SKM-1 (cell line): ENCODE measurements around the gene ZKSCAN3.
A peak's percentile ranks its signal among the peaks of the same experiment; 100 is the strongest.
"Not testable (repeated sequence)": the region's sequence is repeated elsewhere in the genome, so short reads cannot be mapped to it uniquely, and the experiment has no call there.

Experiments used
- DNase-seq: peaks from one replicate; lab custom pipeline; 2025; ENCODE audit not compliant: unreplicated experiment; lab: John Stamatoyannopoulos, UW

The ZKSCAN3 gene

DNA sequence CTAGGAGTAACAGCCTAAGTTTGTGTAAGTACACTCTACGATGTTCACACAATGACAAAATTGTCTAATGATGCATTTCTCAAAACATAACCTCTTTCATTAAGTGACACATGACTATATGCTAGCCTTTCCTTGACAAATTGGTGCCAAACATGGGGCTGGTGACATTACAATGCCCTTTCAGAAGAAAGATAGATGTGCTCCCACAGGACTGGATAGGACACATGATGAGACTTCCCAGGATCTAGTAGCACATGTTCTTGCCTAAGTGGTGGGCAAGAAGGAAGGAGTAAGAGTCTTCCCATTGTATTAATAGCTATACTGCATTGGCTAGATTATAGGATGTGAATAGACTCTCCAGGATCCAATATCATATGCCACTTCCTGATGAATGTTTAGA is 21.5 kb downstream of the ZKSCAN3 start:
- no peak for DNase-seq

DNA sequence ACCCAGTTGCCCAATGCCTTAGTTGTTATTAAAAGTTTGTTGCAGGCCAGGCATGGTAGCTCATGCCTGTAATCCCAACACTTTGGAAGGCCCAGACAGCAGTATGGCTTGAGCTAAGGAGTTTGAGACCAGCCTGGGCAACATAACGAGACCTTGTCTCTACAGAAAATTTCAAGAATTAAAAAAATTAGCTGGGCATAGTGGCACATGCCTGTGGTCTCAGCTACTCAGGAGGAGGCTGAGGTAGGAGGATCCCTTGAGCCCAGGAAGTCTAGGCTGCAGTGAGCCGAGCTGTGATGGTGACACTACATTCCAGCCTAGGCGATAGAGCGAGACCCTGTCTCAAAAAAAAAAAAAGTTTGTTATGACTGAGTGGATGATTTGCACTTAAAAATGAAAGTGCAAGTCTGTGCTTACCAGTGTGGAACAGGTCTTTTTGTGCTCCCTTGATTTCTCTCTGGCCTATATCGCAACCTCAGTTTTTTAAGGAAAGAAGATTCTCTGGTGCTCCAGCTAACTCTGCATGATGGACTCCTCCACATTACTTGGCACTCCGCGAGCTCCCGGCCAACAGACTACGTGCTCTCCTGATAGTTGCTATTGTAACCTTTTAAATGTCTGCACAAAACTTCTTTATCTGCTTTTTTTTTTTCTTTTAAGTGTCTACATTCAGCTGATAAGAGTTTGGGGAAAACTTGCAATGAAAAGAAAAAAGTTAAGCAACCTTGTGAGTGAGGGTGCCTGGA is 22.1 kb downstream of the ZKSCAN3 start:
- no peak for DNase-seq

DNA sequence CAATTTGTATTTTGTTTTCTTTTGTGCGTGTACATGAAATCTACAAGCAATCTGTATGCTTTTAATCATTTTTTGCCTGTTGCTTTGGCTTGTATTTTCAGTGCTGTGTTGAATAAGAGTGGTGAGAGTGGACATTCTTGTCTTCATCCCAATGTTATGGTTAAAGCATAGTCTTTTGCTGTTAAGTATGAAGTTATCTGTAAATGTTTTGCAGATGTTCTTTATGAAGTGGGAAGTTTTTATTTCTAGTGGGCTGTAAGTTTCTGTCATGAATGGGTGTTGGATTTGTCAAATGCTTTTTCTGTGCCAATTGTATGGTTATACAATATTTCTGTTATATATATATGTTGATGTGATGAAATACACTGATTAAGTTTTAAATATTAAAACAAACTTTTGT is 24.2 kb downstream of the ZKSCAN3 start:
- no peak for DNase-seq

DNA sequence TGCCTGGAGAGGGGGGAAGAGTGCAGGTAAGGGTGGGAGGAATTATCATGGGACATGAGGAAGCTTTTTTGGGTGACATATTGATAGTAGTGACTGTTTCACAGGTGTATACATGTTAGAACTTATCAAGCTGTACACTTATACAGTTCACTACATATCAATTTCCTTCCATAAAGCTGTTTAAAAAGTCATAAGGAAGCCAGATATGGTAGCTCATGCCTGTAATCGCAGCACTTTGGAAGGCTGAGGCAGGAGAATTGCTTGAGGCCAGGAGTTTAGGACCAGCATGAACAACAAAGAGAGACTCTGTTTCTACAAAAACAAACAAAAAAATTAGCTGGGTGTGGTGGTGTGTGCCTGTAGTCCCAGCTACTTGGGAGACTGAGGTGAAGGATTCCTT is 28.1 kb downstream of the ZKSCAN3 start:
- DNase-seq, result no peak

DNA sequence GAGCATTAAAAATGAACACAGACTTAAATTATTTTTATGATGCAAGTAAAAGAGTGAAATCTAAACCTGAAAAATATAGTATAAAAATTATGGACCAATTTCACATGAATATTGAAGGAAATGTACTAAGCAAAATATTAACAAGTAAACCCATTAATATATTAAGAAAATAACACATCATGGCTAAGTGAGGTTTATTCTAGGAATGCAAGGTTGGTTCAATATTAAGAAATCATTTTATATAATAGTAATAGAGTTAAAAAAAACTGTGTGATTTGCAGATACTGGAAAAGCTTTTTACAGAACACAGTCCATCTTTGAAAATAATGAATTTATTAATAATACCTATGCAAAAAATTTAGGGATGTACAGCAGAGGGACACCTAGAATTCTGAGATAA is 28.9 kb downstream of the ZKSCAN3 start:
- DNase-seq, result no peak

DNA sequence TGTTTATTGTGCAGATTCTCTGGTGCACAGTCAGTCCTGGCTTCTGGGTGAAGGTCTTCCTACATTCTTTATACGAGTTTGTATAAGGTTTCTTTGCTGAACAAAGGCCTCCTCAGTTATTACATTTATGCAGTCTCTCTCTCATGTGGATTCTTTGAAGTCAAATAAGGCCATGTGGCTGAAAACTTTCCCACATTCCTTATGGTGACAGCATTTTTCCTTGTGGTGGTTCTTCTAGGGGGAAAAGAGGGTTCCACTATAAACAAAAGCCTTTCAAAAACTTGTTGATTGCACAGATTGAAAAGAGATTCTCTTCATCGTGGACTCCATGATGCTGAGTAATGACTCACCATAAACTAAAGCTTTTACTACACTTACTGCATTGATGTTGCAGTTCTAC is 30.6 kb downstream of the ZKSCAN3 start:
- no peak for DNase-seq

DNA sequence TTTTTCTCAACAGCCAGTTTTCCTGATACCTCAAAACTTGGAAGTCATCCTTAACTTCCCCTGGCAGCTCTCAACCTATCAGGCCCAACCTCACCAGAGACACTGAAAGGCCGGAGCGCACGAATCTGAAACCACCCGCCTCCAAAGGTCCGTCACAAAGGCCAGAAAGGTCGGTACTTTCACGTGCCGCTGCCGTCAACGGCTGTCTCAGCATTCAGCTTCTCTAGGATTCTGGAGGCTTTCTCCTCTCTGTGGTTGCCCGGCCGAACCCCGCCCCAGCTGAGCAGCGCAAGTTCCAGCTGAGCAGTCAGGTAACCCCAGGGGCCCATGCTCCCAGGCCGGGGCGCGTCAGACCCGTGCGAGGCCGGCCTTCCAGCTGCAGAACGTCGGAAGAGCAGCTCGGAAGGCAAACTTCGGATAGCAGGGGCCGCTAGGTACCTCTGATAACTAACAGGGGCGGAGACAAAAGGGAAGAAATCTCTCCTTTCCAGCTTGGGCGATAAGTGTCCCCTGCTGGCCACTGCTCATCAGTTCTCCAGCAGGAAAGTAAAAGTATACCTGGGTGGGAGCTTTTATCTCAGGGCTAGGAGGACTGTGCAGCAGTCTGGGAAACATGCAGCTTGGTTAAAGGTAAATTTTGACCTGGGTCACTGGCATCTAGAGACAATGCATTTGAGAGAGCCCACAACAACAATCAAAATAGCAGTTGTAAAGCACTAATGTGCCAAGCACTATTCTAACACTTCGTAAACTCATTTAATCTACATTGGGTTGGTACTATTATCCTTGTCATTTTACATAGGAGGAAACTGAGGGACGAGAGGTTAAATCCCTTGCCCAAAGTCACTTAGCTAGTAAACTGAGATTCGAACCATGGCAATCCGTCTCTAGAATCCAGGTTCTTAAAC is 33.7 kb downstream of the ZKSCAN3 start:
- DNase-seq, result peak; percentile 52

DNA sequence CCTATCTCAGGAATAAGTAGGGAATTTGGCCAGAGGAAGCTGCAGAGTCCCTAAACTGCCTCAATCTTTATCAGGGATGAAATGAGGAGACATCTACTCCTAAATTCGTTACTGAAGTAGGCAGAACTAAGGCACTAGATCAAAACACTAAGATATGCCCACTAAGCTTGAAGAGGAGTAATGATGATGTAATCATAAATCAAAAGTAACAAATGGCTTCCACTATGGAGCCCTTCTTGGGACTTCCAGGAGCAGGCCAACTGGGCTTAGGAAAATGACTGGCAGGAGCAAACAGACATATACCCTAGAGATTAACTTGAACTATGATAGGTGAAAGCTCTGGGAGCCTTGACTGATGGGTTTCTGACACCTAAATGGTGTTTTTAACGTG is 34.4 kb downstream of the ZKSCAN3 start:
- no peak for DNase-seq

DNA sequence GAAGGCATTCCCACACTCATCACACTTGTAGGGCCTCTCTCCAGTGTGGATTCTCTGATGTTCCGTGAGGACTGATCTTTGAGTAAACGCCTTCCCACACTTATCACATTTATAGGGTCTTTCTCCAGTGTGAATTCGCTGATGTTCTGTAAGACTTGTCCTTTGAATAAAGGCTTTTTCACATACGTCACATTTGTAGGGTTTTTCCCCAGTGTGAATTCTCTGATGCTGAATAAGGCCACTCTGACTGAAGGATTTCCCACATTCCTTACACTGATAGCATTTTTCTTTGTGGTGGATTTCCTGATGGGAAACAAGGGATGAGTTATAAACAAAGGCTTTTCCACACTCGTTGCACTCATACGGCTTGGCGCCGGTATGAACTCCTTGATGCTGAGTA is 40.9 kb downstream of the ZKSCAN3 start:
- DNase-seq, result no peak

DNA sequence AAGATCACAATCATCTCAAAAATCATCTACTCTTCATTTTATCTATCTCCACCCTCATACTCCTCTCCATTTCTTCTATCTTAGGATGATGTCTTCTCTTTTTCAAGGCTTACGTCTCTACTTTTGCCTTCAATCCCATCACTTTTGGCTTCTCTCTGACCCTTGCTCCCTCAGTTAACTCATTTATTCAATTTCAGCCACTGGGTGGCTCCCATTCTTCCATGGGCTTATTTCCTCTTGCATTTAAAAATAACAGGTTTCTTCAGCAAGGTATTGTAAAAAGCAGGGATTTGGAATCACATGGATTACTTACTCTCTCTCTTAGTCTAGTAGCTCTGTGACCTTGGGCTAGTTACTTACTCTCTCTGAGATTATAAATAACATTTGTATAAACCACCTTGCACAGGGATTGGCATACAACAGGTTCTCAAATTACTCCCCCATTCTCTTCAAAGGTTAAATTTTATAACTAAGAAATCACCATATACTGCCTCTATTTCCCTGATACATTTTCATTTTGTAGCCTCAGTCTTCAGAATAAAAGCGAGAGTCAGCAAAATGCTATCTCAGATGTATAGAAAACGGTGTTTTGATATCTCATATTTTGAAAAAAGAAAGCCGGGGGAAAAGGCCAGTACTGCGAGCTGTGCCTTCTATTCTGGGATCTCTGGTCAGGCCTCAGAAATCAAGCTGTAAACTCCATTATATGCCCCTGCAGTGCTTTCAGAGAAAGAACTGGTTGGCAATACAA is 44.3 kb downstream of the ZKSCAN3 start:
- DNase-seq, result no peak

DNA sequence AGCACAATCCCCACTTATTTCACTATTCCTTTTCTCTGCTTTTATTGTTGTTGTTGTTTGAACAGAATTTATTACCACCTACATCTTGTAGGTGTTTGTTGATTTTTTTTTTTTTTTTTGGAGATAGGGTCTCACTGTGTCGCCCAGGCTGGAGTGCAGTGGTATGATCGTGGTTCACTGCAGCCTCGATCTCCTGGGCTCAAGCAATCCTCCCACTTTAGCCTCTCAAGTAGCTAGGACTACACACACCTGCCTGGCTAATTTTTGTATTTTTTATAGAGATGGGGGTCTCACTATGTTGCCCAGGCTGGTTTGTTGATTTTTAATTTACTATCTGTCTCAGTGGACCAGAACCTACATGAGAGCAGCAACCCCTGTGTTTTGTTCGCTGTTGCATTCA is 46.2 kb downstream of the ZKSCAN3 start:
- DNase-seq, result no peak

DNA sequence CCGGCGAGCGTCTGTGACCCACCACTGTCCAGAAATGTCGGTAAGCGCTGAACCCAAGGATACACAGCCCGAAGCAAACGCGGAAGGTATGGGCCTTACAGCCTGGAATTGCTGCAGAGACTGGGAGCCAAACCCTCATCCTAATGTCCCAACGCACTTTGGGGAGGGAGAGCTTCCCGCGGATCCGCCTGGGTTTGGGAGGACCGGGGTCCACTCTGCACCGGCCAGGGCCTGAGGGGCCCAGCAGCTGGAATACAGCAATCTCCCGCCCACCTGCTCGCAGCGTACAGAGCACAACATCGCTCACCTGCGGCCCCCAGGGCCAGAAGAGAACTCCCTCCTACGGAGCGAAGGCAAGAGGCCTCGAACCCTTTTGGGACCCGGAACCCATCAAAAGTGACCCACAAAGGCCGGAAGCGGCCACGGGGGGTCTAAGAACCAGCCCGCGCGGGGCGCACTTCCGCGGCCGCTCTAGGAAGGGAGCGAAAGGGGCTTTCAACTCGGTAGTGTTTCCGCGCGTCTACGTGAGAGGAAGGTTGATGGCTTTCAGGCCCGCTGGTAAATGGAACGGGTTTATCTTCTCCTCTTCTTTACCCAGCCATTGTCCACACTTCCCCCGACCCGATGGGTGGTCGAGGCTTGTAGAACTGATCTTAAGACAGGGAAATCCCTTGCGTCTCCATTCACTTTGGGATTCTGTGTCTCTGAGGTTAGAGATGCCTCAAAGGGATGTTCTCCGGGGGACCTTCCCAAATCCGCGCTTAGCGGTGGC is 49.8 kb downstream of the ZKSCAN3 start, which contains the start of gene ZSCAN12:
Gene ZSCAN12 (minus strand): TSS at position 398 of the 772 bp plus-strand sequence. CDS start 1,342 bp downstream, outside the sequence.
- no peak for DNase-seq

DNA sequence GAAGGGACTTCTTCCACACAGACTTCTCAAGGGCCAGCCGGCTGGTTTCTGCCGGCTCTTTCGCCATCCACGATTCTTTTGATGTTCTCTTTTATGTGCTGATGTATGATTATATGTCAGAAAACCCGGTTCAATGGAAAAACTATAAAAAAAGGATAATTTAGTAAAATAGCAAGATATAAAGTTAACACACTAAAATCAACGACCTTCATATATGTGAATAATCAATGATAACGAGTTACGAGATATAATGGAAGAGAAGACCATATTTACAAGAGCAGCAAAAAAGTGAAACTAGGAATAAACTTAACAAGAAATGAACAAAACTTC is 50.3 kb downstream of the ZKSCAN3 start:
- DNase-seq, result no peak

DNA sequence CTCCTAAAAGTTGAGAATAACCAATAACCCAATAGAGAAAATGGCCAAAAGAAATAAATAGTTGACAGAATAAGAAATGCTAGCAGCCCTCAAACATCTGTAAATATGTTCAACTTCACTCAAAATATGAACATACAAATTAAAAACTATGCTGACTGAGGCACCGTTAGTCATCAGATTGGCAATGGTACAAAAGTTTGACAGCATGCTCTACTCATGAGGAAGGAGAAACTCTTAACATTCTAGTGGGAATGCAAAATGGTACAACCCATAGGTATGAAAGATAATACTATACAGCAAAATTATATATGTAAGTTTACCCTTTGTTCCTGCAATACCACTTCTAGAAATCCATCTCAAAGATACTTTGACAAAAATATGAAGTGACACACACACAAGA is 51.4 kb downstream of the ZKSCAN3 start:
- DNase-seq, result no peak

DNA sequence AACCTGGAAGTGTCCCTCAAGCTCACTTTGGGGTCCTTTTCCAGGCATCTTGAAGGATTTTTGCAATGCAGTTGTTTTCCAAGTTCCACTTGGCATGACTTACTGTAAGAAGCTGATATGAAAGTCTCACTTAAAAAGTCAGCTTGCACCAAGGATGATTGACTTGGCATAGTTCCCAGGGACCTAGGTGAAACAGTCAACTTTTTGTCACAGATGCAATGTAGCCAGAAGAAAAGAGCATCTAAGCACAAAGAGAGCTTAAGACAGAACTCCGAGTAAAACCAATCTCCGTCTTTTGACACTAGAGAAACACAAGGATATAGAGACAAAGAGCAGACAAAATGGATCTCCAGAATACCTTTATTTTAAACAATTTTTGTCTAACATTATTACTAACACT is 52.5 kb downstream of the ZKSCAN3 start:
- DNase-seq, result no peak

DNA sequence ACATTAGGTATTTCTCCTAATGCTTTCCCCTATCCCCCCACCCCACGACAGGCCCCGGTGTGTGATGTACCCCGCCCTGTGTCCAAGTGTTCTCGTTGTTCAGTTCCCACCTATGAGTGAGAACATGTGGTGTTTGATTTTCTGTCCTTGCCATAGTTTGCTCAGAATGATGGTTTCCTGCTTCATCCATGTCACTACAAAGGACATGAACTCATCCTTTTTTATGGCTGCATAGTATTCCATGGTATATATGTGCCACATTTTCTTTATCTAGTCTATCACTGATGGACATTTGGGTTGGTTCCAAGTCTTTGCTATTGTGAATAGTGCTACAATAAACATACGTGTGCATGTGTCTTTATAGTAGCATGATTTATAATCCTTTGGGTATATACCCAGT is 54.2 kb downstream of the ZKSCAN3 start:
- DNase-seq, result not testable (repeated sequence)

DNA sequence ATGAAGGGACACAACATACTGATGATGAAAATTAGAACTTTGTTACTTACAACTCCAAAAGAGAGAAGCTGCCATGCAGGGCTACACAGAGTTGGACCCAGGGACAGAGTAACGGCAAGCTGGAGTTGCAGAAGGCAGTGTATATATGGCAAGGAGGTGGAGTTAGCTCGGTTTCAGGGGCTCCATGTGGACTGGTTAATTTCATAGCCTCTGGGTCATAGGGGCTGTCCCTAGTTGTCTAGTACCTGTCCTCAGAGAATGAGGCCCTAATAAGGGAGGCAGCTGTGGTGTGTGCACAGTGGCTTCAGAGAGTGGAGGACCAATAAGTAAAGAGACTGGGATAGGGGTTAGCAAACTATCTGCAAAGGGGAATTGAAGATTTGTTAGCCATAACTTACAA is 57.7 kb downstream of the ZKSCAN3 start:
- no peak for DNase-seq

DNA sequence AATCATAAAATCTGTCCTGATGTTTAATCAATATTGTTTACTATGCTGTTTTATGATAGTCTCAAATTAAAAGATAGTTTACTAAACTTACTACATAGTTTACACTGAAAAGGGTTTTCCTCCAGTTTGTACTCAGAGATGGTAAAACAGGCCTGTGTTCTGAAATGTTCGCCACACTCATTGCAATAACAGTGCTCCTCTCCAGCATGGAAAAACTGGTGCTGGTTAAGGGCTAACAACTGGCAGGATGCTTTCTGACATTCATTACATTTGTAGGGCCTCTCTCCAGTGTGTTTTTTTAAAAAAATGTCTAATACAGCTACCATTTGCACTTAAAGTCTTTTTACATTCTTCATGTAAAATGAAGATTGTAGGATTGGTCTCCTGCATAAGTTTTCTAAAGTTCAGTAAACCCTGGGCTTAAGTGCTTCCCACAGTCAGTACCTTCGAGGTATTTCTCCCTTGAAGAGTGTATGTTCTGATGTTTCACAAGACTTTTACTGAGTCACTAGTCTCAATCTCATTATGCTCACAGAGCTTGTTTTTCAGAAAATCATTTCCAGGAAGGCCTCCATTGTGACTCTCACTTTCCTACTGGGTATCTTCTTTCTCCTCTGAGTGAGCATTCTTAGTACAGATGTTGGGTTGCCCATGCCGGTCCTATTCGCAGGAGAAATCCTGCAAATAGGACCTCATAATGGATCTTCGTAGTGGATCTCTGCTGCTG is 58.5 kb downstream of the ZKSCAN3 start:
- DNase-seq, result no peak

DNA sequence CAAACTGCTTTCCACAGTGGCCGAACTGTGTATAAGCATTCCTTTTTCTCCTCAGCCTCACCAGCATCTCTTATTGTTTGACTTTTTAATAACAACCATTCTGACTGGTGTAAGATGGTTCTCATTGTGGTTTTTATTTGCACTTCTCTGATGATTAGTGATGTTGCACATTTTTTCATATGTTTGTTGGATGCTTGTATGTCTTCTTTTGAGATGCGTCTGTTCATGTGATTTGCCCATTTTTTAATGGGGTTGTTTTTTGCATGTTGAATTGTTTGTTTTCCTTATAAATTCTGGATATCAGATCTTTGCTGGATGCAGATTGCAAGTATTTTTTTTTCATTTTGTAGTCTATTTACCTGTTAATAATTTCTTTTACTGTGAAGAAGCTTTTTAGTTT is 61.0 kb downstream of the ZKSCAN3 start:
- no peak for DNase-seq

DNA sequence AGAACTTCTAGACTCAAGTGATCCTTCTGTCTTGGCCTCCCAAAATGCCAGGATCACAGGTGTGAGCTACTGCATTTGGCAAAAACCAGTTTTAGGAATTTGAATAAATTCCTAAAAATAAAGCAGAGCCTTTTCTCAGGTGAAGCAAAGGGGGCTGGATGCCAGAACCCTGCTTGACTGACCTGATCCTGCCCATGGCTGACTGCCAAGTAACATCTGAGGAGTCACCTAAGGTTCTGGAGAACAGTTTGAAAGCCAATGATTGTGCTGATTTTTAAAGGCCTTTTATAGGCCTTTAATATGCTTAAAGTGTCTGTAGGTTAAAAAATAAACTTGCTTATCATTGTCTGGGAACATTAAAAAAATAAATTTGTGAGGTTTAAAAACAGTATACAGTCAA is 63.9 kb downstream of the ZKSCAN3 start:
- no peak for DNase-seq
